Panc1 (cell line): Measurements from ENCODE around the gene DLG2.

Source experiments
- CTCF ChIP-seq: fragments of 450-650 bp; IDR thresholded peaks from 2 replicates; pipeline ENCODE4 v1.5.1; 2017; ENCODE audit warnings: mild to moderate bottlenecking
- TCF7L2 ChIP-seq: IDR thresholded peaks from 2 replicates; pipeline ENCODE4 v1.6.1; 2011; ENCODE audit warnings: mild to moderate bottlenecking, low read depth, low read length, inconsistent platforms
- TF ChIP-seq, protein P1 (sequence below), 2 experiments: IDR thresholded peaks; 2 replicates each; pipeline ENCODE4 v1.6.1; 2011 to 2012; ENCODE audit warnings: low read depth in 2 of 2, control low read depth in 1 of 2, low read length in 1 of 2, mild to moderate bottlenecking in 1 of 2, moderate library complexity in 1 of 2; ENCODE audit not compliant: insufficient read depth in 1 of 2

DNA sequence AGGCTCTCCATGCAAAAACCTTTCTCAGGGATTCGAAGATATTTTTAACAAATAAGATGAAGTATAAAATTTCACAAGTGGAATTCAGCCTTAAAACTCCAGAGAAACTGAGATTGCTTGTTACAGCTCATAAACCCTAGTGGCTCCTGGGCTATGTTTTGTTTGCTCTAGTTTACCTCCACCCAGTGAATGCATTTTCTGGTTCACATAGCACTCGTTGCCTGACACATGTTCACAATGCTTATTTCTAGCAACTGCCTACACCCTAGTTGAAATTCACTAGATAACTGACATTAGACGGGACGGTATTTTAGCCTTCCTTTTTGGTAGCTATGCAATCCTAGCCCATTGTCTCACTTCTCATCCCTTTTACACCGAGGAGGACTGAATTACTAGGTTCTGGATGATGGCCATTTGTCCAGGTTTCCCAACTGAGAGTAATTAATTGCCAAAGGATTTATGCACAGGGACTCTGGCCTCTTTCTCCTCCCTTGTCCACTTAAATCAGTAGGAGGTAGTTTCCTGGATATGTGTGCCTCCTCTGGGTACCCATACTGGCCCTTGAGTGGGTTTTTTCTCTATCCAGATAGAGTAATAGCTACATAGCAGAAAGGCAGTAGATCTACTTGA is 951.6 kb downstream of the DLG2 start:
- no peak for TF ChIP-seq CTCF
- no peak for TF ChIP-seq TCF7L2
- TF ChIP-seq, protein P1, sequence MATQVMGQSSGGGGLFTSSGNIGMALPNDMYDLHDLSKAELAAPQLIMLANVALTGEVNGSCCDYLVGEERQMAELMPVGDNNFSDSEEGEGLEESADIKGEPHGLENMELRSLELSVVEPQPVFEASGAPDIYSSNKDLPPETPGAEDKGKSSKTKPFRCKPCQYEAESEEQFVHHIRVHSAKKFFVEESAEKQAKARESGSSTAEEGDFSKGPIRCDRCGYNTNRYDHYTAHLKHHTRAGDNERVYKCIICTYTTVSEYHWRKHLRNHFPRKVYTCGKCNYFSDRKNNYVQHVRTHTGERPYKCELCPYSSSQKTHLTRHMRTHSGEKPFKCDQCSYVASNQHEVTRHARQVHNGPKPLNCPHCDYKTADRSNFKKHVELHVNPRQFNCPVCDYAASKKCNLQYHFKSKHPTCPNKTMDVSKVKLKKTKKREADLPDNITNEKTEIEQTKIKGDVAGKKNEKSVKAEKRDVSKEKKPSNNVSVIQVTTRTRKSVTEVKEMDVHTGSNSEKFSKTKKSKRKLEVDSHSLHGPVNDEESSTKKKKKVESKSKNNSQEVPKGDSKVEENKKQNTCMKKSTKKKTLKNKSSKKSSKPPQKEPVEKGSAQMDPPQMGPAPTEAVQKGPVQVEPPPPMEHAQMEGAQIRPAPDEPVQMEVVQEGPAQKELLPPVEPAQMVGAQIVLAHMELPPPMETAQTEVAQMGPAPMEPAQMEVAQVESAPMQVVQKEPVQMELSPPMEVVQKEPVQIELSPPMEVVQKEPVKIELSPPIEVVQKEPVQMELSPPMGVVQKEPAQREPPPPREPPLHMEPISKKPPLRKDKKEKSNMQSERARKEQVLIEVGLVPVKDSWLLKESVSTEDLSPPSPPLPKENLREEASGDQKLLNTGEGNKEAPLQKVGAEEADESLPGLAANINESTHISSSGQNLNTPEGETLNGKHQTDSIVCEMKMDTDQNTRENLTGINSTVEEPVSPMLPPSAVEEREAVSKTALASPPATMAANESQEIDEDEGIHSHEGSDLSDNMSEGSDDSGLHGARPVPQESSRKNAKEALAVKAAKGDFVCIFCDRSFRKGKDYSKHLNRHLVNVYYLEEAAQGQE (IDR thresholded peaks at IDR 0.05; ENCODE audit: insufficient read depth in 1 of 2, low read depth in 2 of 2, low read length in 1 of 2): no peak
